Measurements from ENCODE around the gene STX16.
A peak's percentile ranks its signal among the peaks of the same experiment; 100 is the strongest.

STX16 gene

GRCh38 chr20:58619077-58619863, 31.8 kb upstream of the STX16 start:
- DNase-seq, result no peak

GRCh38 chr20:58619864-58620431, 31.1 kb upstream of the STX16 start:
- no peak for DNase-seq

- no peak for DNase-seq
Observed at GRCh38 chr20:58621906-58622548, 29.1 kb upstream of the STX16 start.

- DNase-seq, result no peak
Observed at GRCh38 chr20:58622671-58623578, 28.2 kb upstream of the STX16 start.

- no peak for DNase-seq
Observed at GRCh38 chr20:58623579-58624473, 27.3 kb upstream of the STX16 start.

- DNase-seq, result no peak
Observed at GRCh38 chr20:58624687-58625086, 26.4 kb upstream of the STX16 start.

- DNase-seq, result no peak
Observed at GRCh38 chr20:58625585-58625984, 25.5 kb upstream of the STX16 start.

- no peak for DNase-seq
Observed at GRCh38 chr20:58626051-58626450, 25.0 kb upstream of the STX16 start.

- DNase-seq, result peak in 1 of 2 donors; percentile 58
Observed at GRCh38 chr20:58627212-58628072, 23.6 kb upstream of the STX16 start.

GRCh38 chr20:58628491-58629214, 22.4 kb upstream of the STX16 start:
- DNase-seq, result no peak

- DNase-seq, result no peak
Observed at GRCh38 chr20:58629215-58629580, 21.9 kb upstream of the STX16 start.

- DNase-seq, result no peak
Observed at GRCh38 chr20:58630063-58630462, 21.0 kb upstream of the STX16 start.

- DNase-seq, result no peak
Observed at GRCh38 chr20:58633161-58634053, 17.7 kb upstream of the STX16 start.

- DNase-seq, result no peak
Observed at GRCh38 chr20:58634059-58634458, 17.0 kb upstream of the STX16 start.

GRCh38 chr20:58634521-58635278, 16.4 kb upstream of the STX16 start:
- peak in 1 of 2 donors; percentile 41 for DNase-seq

- no peak for DNase-seq
Observed at GRCh38 chr20:58635279-58635665, 15.8 kb upstream of the STX16 start.

GRCh38 chr20:58636396-58636982, 14.6 kb upstream of the STX16 start:
- DNase-seq, result no peak

- no peak for DNase-seq
Observed at GRCh38 chr20:58636983-58637421, 14.1 kb upstream of the STX16 start.

Measured in CD4-positive, alpha-beta T cell treated with Interleukin-4 for 1 hour (primary cell).